GM21723 (cell line): Measurements from ENCODE around the gene TYW3.

Source experiments
- ATAC-seq: cut with Tn5 transposase; IDR thresholded peaks from one replicate; pipeline ENCODE4 v1.9.1; 2021; ENCODE audit warnings: mild to moderate bottlenecking, moderate library complexity; ENCODE audit not compliant: unreplicated experiment

Gene TYW3

DNA sequence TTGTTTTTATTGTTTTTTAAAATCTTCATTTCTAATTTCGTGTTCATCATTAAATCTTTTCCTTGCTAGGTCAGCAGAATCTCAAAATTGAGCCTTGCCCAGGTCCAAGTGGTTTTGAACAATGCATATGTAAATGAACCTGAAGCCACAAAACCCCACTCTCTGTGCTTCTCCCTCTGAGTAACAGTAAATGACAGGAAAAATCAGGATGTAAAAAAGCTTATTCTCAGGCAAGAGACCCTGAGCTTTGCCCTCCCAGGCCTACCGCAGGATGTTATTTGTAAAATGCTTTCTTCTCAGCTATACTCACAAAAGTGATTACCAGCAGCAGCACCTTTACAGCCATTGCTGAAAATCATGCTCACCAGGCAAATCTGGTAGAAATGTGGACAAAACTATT lies 47.6 kb downstream of the TYW3 start:
- no peak for ATAC-seq

DNA sequence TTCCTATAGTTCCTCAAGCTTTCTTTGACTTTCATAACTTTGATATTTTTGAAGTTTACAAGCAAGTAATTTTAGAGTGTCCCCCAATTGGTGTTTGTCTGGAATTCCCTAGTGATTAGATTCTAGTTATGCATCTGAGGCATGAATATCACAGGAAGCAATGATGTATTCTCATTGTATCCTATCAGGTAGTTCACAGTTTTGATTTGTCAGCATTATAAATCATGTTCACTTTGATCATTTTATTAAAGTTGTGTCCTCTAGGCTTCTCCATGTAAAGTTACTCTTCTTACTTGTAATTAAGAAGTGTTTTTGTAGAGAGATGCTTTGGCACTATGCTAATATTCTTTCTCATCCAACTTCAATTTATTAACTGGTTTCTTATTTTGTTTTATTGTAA lies 53.0 kb downstream of the TYW3 start:
- ATAC-seq: no peak

DNA sequence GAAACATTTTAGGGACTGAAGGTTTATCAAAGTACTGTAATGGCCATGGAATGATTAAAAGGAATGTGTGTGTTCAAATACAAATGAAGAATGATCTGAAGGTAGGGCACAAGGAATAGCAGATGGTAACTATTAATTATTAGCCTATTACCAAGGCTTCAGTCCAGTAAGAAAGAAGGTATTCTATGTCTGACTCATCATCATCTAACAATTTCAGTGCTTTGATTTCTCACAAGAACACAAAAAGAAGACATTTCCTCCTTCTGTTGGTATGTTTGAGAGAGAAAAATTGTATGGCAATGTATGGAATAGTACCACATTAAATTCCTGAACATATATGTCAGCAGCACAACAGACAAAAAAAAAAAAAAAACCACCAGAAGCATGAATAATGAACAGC lies 57.5 kb downstream of the TYW3 start:
- no peak for ATAC-seq

DNA sequence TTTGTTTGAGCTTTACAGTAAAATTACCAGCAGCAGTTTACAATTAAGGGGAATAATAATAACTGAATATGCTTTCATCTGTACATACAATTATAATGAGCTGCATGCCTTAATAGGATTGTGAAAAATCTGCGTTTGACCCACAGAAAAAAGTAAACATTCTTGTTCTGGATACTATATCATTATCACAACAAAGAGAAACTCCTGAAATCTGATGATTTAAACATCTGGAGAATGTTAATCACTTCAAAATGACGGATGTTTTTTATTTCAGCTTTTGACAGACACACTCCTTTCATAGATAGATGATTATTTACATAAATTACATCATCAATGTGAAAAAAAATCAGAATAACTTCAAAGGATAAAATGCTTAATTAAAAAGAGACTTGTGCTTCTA lies 58.5 kb downstream of the TYW3 start:
- no peak for ATAC-seq

DNA sequence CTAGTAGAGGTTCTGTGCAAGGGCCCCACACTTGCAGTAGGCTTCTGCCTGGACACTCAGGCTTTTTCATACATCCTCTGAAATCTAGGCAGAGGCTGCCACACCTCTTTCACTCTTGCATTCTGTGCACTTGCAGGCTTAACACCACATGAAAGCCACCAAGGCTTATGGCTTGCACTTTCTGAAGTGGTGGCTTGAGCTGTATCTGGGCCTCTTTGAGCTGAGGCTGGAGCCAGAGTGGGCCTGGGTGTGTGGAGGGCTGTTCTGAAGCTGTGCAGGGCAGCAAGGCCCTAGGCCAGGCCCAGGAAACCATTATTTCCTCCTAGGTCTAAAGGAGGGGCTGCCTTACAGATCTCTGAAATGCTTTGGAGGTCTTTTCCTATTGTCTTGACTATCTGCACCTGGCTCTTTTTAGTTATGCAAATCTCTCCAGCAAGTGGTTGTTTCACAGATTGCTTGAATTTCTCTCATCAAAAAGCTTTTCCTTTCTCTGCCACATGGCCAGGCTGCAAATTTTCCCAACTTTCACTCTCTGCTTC lies 66.2 kb downstream of the TYW3 start:
- no peak for ATAC-seq

GRCh38 chr1:74811436-74812179 lies 78.7 kb downstream of the TYW3 start:
- peak; percentile 65 for ATAC-seq

DNA sequence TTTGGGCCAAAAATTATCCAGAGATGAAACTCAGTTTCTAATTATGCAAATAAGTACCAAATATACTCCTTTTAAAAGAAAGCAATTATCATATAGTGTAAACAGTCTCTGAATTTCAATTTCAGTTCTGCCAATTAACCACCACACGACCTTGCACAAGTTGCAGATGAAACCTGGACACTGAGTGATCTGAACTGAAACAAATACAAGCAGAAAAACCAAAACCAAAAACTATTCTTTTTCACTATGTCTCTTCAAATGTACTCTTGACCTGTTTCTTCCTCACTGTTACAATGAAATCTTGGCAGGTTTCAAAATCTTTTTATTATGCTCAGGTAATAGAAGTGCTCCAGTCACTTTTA lies 79.2 kb downstream of the TYW3 start:
- ATAC-seq: peak; percentile 96
